Activated CD4-positive, alpha-beta memory T cell treated with anti-CD3 and anti-CD28 coated beads, Interleukin-2, amount 10 ng/mL, durations not matched to agents 7 days and 5 days (primary cell): Measurements from ENCODE around the gene RBM19. TPM values are rescaled to one million over a fixed set of nuclear protein-coding genes. Genes with fewer than 3 reads are reported as not detected.
"Not testable (repeated sequence)": the region's sequence is repeated elsewhere in the genome, so short reads cannot be mapped to it uniquely, and the experiment has no call there.

ENCODE experiments used
- CTCF ChIA-PET: fragments of 350-600 bp; sonication (Branson Sonifier 250); formaldehyde crosslinking; loops from one replicate; lab custom pipeline; 2021; ENCODE audit warnings: antibody characterized with exemption, inconsistent platforms; lab: Charles Lee
- POLR2A ChIA-PET: fragments of 350-600 bp; sonication (Branson Sonifier 250); formaldehyde crosslinking; loops from one replicate; lab custom pipeline; 2021; ENCODE audit warnings: antibody characterized with exemption; lab: Charles Lee
- DNase-seq: peaks from one replicate; pipeline ENCODE4 v3.0.0-alpha.2; 2020
- H3K27ac Mint-ChIP-seq: one replicate; pipeline ENCODE4 v1.8.0; 2021; ENCODE audit warnings: mild to moderate bottlenecking, mixed read lengths
- H3K27me3 Mint-ChIP-seq: one replicate; pipeline ENCODE4 v1.8.0; 2021; ENCODE audit warnings: mixed read lengths
- H3K36me3 Mint-ChIP-seq: one replicate; pipeline ENCODE4 v1.8.0; 2021; ENCODE audit warnings: low read depth, mixed read lengths
- H3K4me1 Mint-ChIP-seq: one replicate; pipeline ENCODE4 v1.8.0; 2021; ENCODE audit warnings: mixed read lengths
- H3K4me3 Mint-ChIP-seq: one replicate; pipeline ENCODE4 v1.8.0; 2021; ENCODE audit warnings: mild to moderate bottlenecking, mixed read lengths
- H3K9me3 Mint-ChIP-seq: one replicate; pipeline ENCODE4 v1.8.0; 2021; ENCODE audit warnings: mixed read lengths
- total RNA-seq, 2 experiments: library from RNA; stranded (reverse); gene quantifications; one replicate each; pipeline ENCODE4 v1.2.3, GENCODE V29; 2021

Gene RBM19
- total RNA-seq, 2 experiments from 2014 or later, result 31.5 to 32.4 TPM

DNA sequence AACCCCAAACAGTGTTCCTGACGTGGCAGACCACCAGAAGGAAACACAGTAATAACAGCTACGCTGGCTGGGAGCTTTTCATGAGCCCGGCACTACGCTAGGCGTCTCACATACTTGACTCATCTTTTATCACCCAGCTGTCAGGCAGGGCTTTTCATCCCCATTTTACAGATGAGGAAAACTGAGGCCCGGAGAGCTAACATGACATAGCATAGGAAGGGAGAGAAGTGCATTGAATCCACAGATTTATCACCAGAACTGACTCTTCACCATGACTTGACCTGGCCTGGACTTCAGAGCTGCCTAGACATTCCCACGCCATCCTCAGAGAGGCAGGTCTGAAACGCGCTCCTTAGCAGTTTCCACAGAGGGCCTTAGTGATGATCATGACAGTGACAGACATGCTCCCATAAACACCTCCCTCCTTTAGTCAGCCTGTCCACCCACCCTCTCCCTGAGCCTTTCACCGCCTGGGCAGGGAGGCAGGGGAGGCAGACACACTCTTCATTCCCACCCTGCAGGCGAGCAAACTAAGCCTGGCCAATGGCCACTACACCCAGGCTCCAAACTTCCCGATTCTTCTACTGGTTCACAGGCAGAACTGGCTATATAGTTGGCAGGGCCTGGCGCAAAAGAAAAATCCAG, 56.2 kb downstream of the RBM19 start:
- Mint-ChIP-seq H3K4me3 (no peak overlapping the region), H3K9me3 (no peaks in the 10 kb centered on the region), H3K27me3 (no peaks in the 10 kb centered on the region), H3K36me3 (peaks cover 12% of the 10 kb centered on the region), H3K4me1 (no peaks in the 10 kb centered on the region), H3K27ac (no peak overlapping the region)
- CTCF ChIA-PET, result interaction anchor here (0.6 kb wide), 1 partner anchor 745 kb away, joined by 3 read pairs; no protein-coding TSS in a partner anchor
- no peak for DNase-seq
- POLR2A ChIA-PET, result no interaction called here

DNA sequence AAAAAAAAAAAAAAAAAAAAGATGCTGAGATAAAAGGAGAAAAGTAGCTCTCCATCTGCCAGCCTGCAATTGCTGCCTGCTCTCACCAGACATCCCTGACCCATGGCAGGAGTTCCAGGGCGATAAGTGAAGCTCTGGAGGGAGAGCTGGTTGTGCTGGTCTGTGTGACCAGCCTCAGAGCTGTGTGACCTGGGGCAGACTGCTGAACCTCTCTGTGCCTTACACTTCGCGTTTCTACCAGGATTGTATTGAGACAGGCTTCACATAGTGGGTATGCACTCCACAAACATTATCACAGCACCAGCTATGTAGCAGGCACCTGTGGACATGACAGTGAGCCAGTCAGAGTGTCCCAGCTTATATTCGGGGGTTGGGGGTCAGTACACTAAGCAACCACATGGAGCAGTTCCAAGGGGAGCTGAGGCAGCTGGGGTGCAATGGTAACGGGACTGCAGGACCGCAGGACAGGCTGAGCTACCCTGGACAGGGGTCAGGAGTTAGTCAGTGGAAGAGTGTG, 57.5 kb downstream of the RBM19 start:
- Mint-ChIP-seq H3K4me3 (no peak overlapping the region), H3K9me3 (no peaks in the 10 kb centered on the region), H3K27me3 (no peaks in the 10 kb centered on the region), H3K27ac (no peak overlapping the region), H3K36me3 (peaks cover 22% of the 10 kb centered on the region), H3K4me1 (no peaks in the 10 kb centered on the region)
- POLR2A ChIA-PET, result no interaction called here
- DNase-seq, result no peak
- CTCF ChIA-PET, result interaction anchor here (0.5 to 0.7 kb wide), 2 partner anchors 391 to 426 kb away, joined by 3 read pairs; no protein-coding TSS in a partner anchor

DNA sequence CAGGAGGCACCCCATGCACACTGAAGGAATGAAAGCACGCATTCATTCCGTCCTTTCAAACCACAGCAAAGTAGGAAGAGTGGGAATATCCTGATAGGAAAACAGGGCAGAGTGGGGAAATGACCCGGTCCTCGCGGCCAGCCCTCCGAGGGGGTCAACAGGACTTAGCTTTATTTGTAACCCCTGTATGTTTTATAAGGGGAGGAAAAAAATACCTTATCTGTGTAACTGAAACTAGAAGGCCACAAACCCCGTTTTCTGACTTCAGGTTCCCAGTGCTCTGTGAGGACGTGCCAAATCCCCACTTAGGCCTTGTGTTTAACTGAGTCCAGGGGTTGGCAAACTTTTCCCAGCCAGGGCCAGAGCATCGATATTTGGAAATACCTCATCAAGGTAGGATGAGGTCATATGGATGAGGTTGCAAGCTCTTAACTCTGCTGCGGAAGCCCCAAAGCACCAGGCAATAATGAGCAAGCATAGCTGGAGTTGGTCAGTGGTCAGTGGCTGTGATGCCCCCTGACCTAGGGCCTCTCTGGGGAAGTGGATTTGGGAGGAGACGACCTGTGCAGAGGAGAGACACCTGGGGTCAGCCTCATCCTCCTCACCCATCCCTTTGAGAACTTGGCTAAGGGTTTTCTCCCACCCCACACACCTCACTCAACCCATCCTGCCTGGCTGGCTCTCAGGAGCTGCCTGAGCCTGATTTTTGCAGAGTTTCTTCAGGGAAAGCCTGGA, 58.5 kb downstream of the RBM19 start:
- ChIA-PET POLR2A (no interaction called here), CTCF (no interaction called here)
- Mint-ChIP-seq H3K4me1 (no peaks in the 10 kb centered on the region), H3K36me3 (peaks cover 26% of the 10 kb centered on the region), H3K9me3 (no peaks in the 10 kb centered on the region), H3K27ac (no peak overlapping the region), H3K4me3 (no peak overlapping the region), H3K27me3 (no peaks in the 10 kb centered on the region)
- DNase-seq, result no peak

DNA sequence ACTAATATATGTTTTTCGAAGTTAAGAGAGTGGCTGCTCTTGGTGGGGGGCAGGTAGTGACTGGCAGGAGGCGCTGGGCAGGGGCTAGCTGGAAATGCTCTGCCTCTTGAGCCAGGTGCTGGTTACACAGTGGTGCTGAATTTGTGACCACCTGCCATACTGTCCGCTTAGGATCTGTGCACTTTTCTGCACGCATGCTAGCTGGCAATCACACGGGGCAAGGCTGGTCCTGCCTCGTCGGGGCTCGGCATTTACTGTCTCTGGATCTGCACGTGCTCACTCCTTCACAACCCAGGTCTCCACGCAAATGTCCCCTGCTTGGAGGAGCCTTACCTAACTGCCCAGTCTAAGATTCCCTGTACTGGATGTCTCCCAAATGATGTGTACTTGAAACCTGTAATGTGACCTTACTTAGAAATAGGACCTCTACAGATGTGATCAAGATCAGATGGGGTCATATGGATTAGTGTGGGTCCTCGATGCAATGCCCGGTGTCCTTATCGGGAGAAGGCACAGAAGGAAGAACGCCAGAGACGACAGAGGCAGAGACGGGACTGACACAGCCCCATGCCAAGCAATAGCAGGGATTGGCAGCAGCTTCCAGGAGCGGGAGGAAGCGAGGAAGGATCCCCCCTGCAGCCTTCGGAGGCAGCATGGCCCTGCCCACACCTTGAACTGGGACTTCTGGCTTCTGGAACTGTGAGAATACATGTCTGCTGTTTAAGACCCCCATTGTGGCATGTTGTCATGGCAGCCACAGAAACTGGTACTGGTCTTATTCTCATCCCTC, 59.5 kb downstream of the RBM19 start:
- no peaks in the 10 kb centered on the region for H3K4me1 Mint-ChIP-seq
- no peaks in the 10 kb centered on the region for H3K27me3 Mint-ChIP-seq
- ChIA-PET POLR2A (no interaction called here), CTCF (no interaction called here)
- DNase-seq, result no peak
- no peaks in the 10 kb centered on the region for H3K9me3 Mint-ChIP-seq
- H3K27ac Mint-ChIP-seq, result no peak overlapping the region
- peaks cover 26% of the 10 kb centered on the region for H3K36me3 Mint-ChIP-seq
- H3K4me3 Mint-ChIP-seq, result no peak overlapping the region

DNA sequence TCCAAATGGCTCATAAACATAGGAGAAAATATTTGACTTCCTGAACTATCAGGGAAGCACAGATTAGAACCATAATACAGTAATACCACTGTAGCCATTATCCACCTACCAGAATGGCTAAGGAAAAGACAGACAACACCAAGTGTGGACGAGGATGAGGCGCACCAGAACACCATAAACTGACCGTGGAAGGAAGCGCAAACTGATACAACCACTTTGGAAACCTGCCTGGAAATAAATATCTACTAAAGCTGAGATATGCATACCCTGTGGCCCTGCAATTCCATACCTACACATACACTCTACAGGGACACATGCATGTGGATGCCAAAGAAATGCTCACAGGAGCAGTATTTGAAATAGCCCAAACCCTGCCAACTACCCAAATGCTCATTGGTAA, 60.3 kb downstream of the RBM19 start:
- no peaks in the 10 kb centered on the region for H3K9me3 Mint-ChIP-seq
- ChIA-PET CTCF (no interaction called here), POLR2A (no interaction called here)
- H3K36me3 Mint-ChIP-seq, result peaks cover 26% of the 10 kb centered on the region
- no peaks in the 10 kb centered on the region for H3K4me1 Mint-ChIP-seq
- DNase-seq, result no peak
- no peaks in the 10 kb centered on the region for H3K27me3 Mint-ChIP-seq
- H3K27ac Mint-ChIP-seq, result no peak overlapping the region
- H3K4me3 Mint-ChIP-seq, result no peak overlapping the region

DNA sequence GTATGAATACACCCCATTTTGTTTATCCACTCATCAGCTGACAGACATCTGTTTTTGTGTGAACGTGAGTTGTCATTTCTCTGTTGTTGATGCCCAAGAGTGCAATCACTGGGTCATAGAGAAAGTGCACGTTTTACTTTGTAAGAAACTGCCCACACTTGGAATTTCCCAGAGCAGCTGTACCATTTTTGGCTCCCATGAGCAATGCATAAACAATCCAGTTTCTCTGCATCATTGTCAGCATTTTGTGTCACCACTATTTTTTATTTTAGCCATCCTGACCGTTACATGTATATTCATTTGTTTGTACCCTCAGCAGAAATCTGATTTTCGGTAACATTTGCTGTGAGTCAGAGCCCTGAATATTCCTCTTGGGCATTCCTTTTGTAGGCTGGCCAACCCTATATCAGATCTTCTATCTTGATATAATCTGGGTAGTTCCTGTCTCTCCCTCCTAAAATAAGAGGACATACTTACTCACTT, 62.7 kb downstream of the RBM19 start:
- Mint-ChIP-seq H3K27me3 (no peaks in the 10 kb centered on the region), H3K36me3 (peaks cover 22% of the 10 kb centered on the region), H3K9me3 (no peaks in the 10 kb centered on the region), H3K4me1 (no peaks in the 10 kb centered on the region), H3K4me3 (no peak overlapping the region), H3K27ac (no peak overlapping the region)
- ChIA-PET POLR2A (no interaction called here), CTCF (no interaction called here)
- no peak for DNase-seq

DNA sequence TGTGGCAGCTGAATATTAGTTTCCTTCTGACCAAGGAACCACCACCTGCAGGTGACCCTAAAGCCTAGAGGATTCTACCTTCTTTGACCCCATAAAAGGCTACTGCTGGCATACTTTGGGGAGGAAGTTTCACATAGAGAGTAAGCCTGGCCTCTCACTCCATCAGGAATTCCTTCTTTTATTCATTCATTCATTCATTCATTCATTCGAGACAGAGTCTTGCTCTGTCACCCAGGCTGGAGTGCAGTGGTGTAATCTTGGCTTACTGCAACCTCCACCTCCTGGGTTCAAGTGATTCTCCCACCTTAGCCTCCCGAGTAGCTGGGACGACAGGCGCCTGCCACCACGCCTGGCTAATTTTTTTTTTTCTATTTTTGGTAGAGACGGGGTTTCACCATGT, 64.8 kb downstream of the RBM19 start:
- peaks cover 19% of the 10 kb centered on the region for H3K36me3 Mint-ChIP-seq
- H3K9me3 Mint-ChIP-seq, H3K27ac Mint-ChIP-seq, POLR2A ChIA-PET, H3K4me1 Mint-ChIP-seq, H3K27me3 Mint-ChIP-seq, DNase-seq, H3K4me3 Mint-ChIP-seq, CTCF ChIA-PET: not testable (repeated sequence)

DNA sequence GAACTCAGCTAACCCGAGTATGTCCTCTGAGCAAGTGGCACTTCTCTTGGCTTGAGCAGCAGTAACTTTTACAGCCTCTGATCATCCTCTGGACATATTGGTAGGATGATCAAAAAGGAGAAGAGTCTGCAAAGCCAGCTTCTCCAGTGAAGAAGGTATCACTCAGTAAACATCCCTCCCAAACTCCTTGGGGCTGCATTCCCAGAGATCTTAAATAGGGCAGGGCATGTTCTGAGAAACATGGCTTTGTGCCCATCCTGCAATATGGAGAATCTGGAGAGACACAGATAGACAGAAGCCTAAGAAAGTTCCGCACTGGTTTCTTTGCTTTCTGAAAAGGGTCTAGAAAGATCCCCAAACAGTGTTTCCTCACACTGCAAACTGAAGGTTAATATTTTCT, 65.4 kb downstream of the RBM19 start:
- ChIA-PET POLR2A (no interaction called here), CTCF (no interaction called here)
- H3K9me3 Mint-ChIP-seq, result no peaks in the 10 kb centered on the region
- H3K36me3 Mint-ChIP-seq, result peaks cover 14% of the 10 kb centered on the region
- no peak overlapping the region for H3K27ac Mint-ChIP-seq
- no peaks in the 10 kb centered on the region for H3K4me1 Mint-ChIP-seq
- no peak for DNase-seq
- H3K4me3 Mint-ChIP-seq, result no peak overlapping the region
- no peaks in the 10 kb centered on the region for H3K27me3 Mint-ChIP-seq

DNA sequence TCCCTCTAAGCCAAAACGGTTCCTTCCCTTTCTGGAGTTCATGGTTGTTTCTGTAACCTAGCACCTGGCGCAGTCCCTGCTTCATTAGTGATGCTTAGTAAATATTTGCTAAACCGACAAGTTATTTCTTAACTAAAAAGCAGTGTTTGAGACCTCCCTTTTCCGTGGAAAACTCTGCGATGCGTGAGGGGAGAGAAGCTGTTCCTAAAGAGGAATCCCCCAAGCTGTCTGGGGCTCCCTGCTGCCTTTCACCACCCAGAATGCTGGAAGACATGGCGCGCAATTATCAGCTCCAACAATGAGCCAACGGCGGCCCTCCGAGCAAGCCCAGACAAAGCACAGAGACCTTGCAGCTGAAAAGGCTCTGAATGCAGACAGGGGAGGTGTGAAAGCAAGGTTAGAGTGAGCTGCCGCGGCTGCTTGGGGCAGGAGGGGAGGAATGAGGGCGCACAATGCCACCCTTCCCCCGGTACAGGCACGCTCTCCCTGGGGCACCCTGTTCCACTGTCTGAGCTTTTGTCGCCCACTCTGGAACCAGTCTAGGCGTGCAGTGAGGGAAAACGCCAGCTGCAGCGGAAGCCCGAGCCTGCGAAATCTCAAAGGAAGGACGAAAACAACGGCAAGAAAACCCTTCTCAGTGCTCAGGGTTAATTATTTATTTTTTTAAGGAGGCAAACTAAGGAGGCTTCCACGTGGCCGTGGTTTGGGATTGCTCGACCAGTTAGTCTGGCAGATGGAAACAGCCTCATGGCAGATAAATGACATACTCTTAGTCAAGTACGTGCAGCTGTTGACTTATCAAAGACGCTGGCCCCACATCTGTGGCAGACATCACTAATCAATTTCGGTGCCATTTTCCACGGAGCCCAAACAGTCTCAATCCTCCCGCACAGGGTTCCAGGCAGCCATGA, 66.3 kb downstream of the RBM19 start:
- Mint-ChIP-seq H3K4me3 (no peak overlapping the region), H3K9me3 (no peaks in the 10 kb centered on the region), H3K36me3 (peaks cover 13% of the 10 kb centered on the region), H3K27ac (no peak overlapping the region), H3K4me1 (no peaks in the 10 kb centered on the region), H3K27me3 (no peaks in the 10 kb centered on the region)
- DNase-seq, result no peak
- ChIA-PET CTCF (no interaction called here), POLR2A (no interaction called here)

DNA sequence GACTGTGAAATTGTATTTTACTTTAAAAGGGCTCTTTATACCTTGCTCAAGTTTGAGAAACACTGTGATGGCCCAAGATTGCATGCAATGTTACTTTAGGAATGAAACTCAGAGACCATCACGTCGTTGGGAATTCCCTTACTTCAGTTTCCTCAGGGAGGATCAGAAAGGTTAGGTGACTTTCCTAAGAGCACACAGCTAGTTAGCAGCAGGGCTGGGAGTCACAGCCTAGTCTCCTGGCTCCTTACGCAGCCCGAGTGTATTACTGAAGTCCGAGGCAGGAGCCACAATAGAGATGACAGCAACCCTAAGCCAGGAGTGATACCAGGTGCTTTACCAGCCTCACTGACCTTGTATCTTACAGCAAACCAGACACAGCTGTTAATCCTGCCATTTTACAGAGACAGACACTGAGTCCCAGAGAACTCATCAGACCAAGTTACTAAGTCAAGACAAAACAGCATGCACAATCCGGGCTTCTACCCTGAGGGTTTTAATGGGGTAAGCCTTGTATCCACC, 67.0 kb downstream of the RBM19 start:
- Mint-ChIP-seq H3K27me3 (no peaks in the 10 kb centered on the region), H3K4me3 (no peak overlapping the region), H3K9me3 (no peaks in the 10 kb centered on the region), H3K27ac (no peak overlapping the region), H3K4me1 (no peaks in the 10 kb centered on the region), H3K36me3 (peaks cover 6% of the 10 kb centered on the region)
- ChIA-PET POLR2A (no interaction called here), CTCF (no interaction called here)
- no peak for DNase-seq

DNA sequence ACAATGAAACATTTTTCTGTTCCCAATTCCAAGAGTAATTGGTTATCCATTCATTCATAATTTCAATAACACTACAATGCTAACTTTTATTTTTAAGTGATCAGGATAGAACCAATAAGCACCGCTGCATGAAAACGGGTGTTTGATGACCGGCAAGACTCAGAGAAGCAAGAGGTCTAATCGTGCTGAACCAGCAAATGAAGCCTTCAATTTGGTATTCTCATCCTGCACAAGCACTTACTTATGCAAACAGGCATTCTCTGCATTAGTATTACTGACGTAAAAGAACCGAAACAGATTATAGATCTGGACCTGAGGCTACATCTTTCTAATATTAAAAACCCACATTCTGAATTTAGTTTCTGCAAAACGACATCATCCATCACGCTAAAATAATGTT, 67.7 kb downstream of the RBM19 start:
- Mint-ChIP-seq H3K9me3 (no peaks in the 10 kb centered on the region), H3K4me1 (no peaks in the 10 kb centered on the region), H3K27ac (no peak overlapping the region), H3K36me3 (peaks cover 4% of the 10 kb centered on the region), H3K4me3 (no peak overlapping the region), H3K27me3 (no peaks in the 10 kb centered on the region)
- no peak for DNase-seq
- ChIA-PET POLR2A (no interaction called here), CTCF (no interaction called here)

DNA sequence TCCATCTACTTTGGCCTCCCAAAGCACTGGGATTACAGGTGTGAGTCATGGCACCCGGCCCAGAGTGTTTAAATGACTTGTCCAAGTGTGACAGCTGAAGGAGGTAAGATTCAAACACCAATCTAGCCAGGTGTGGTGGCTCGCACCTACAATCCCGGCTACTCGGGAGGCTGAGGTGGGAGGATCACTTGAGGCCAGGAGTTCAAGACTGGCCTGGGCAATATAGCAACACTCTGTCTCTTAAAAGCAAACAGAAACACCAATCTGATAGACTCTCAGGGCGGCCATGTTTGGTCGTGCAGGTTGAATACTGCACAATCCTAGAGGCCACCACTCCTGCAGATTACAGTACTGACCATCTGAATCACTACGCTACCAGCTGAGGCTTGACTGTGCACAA, 68.7 kb downstream of the RBM19 start:
- H3K9me3 Mint-ChIP-seq, result no peaks in the 10 kb centered on the region
- POLR2A ChIA-PET, result no interaction called here
- H3K4me3 Mint-ChIP-seq, result no peak overlapping the region
- H3K27ac Mint-ChIP-seq, result no peak overlapping the region
- DNase-seq, result no peak
- no peaks in the 10 kb centered on the region for H3K36me3 Mint-ChIP-seq
- CTCF ChIA-PET, result interaction anchor here (0.6 kb wide), 1 partner anchor 503 kb away, joined by 5 read pairs; no protein-coding TSS in a partner anchor
- no peaks in the 10 kb centered on the region for H3K27me3 Mint-ChIP-seq
- H3K4me1 Mint-ChIP-seq, result no peaks in the 10 kb centered on the region
